IMR-90 (cell line): Measurements from ENCODE around the gene SGMS1. TPM values are rescaled to one million over a fixed set of nuclear protein-coding genes. Genes with fewer than 3 reads are reported as not detected.

Source experiments
- ATAC-seq: fragments of 200-7000 bp; cut with Tn5 transposase; 2 replicates; pipeline ENCODE4 v1.9.1; 2020; ENCODE audit warnings: low read depth, mild to moderate bottlenecking, moderate library complexity
- BruUV-seq: library from RNA; stranded (reverse); fragments of 400-500 nt; replicated peaks from 2 replicates; lab custom pipeline; 2021; lab: Mats Ljungman, UMichigan
- CTCF ChIA-PET: fragments of 300-600 bp; formaldehyde crosslinking; extraction: SDS; loops from one replicate; lab custom pipeline; 2021; ENCODE audit warnings: antibody characterized with exemption; lab: Yijun Ruan, JAX
- POLR2A ChIA-PET: fragments of 300-600 bp; sonication (Branson Sonifier 250); formaldehyde crosslinking; loops from one replicate; lab custom pipeline; 2022; ENCODE audit warnings: antibody characterized with exemption; ENCODE audit not compliant: unreplicated experiment; lab: Charles Lee
- DNase-seq: peaks from one replicate; pipeline ENCODE4 v3.0.0; 2013
- H2AFZ ChIP-seq: replicated peaks from 2 replicates; pipeline ENCODE3; 2013; ENCODE audit warnings: low read length, mild to moderate bottlenecking; ENCODE audit not compliant: poor library complexity
- H2AK5ac ChIP-seq: 2 replicates; pipeline ENCODE4 v1.6.1; 2013; ENCODE audit warnings: low read depth, low read length, inconsistent platforms
- H2AK9ac ChIP-seq: replicated peaks from 2 replicates; pipeline ENCODE3; 2013; ENCODE audit warnings: mild to moderate bottlenecking, low read depth, low read length, moderate library complexity; ENCODE audit not compliant: poor library complexity
- H2BK120ac ChIP-seq: 2 replicates; pipeline ENCODE4 v1.6.1; 2013; ENCODE audit warnings: low read depth, low read length, inconsistent platforms
- H2BK15ac ChIP-seq: 3 replicates; pipeline ENCODE4 v1.6.1; 2013; ENCODE audit warnings: low read depth, low read length, inconsistent platforms
- H2BK20ac ChIP-seq: 2 replicates; pipeline ENCODE4 v1.6.1; 2013; ENCODE audit warnings: low read depth, mild to moderate bottlenecking, inconsistent platforms, low read length, moderate library complexity
- H2BK5ac ChIP-seq: 2 replicates; pipeline ENCODE4 v1.6.1; 2013; ENCODE audit warnings: mild to moderate bottlenecking, low read depth, low read length, inconsistent platforms; ENCODE audit not compliant: poor library complexity, severe bottlenecking
- H3K14ac ChIP-seq: replicated peaks from 2 replicates; pipeline ENCODE4 v1.6.1; 2013; ENCODE audit warnings: low read depth, low read length, inconsistent platforms
- H3K18ac ChIP-seq: 2 replicates; pipeline ENCODE4 v1.6.1; 2013; ENCODE audit warnings: low read depth, low read length, control low read depth
- H3K23ac ChIP-seq: 2 replicates; pipeline ENCODE4 v1.6.1; 2013; ENCODE audit warnings: low read depth, low read length, inconsistent platforms
- H3K27ac ChIP-seq: 2 replicates; pipeline ENCODE4 v1.5.1; 2013; ENCODE audit warnings: mild to moderate bottlenecking, control low read depth, low read length; ENCODE audit not compliant: insufficient read depth
- H3K27me3 ChIP-seq: 2 replicates; pipeline ENCODE4 v1.6.1; 2013; ENCODE audit warnings: low read length; ENCODE audit not compliant: control insufficient read depth, insufficient read depth
- H3K36me3 ChIP-seq: 2 replicates; pipeline ENCODE4 v1.6.1; 2013; ENCODE audit warnings: low read length, mixed read lengths; ENCODE audit not compliant: control insufficient read depth, insufficient read depth
- H3K4ac ChIP-seq: 2 replicates; pipeline ENCODE4 v1.6.1; 2013; ENCODE audit warnings: low read depth, low read length, inconsistent platforms
- H3K4me1 ChIP-seq: 2 replicates; pipeline ENCODE4 v1.6.1; 2013; ENCODE audit warnings: low read length, mixed read lengths; ENCODE audit not compliant: control insufficient read depth, insufficient read depth
- H3K4me2 ChIP-seq: 2 replicates; pipeline ENCODE4 v1.6.1; 2013; ENCODE audit warnings: low read depth, mild to moderate bottlenecking, control low read depth, low read length, moderate library complexity
- H3K4me3 ChIP-seq: 2 replicates; pipeline ENCODE4 v1.5.1; 2013; ENCODE audit warnings: low read depth, mild to moderate bottlenecking, control low read depth, low read length, moderate library complexity; ENCODE audit not compliant: insufficient read depth
- H3K56ac ChIP-seq: 2 replicates; pipeline ENCODE4 v1.6.1; 2013; ENCODE audit warnings: low read length, inconsistent platforms; ENCODE audit not compliant: insufficient read depth; ENCODE audit errors: extremely low read depth
- H3K79me1 ChIP-seq, 2 experiments: 2 replicates each; pipeline ENCODE4 v1.6.1; 2013; ENCODE audit warnings: low read length in 2 of 2, inconsistent platforms in 1 of 2, low read depth in 1 of 2
- H3K9ac ChIP-seq: 2 replicates; pipeline ENCODE4 v1.6.1; 2013; ENCODE audit warnings: low read depth, low read length, control low read depth
- H3K9me1 ChIP-seq: 2 replicates; pipeline ENCODE4 v1.6.1; 2013; ENCODE audit warnings: low read length, inconsistent platforms; ENCODE audit not compliant: insufficient read depth
- H3K9me3 ChIP-seq: 2 replicates; pipeline ENCODE4 v1.6.1; 2013; ENCODE audit warnings: low read length; ENCODE audit not compliant: control insufficient read depth, insufficient read depth
- H4K20me1 ChIP-seq: 2 replicates; pipeline ENCODE4 v1.6.1; 2013; ENCODE audit warnings: low read length, inconsistent platforms; ENCODE audit not compliant: insufficient read depth
- H4K5ac ChIP-seq: 2 replicates; pipeline ENCODE4 v1.6.1; 2013; ENCODE audit warnings: mild to moderate bottlenecking, low read depth, low read length, control low read depth
- H4K8ac ChIP-seq, 2 experiments: 2 replicates each; pipeline ENCODE4 v1.6.1; 2013; ENCODE audit warnings: low read depth in 2 of 2, low read length in 2 of 2, control low read depth in 1 of 2, inconsistent platforms in 1 of 2
- H4K91ac ChIP-seq: 2 replicates; pipeline ENCODE4 v1.6.1; 2013; ENCODE audit warnings: low read depth, low read length, inconsistent platforms; ENCODE audit not compliant: insufficient read depth
- BHLHE40 ChIP-seq: fragments of 150-350 bp; IDR thresholded peaks from 2 replicates; pipeline ENCODE4 v1.6.1; 2016; ENCODE audit warnings: mild to moderate bottlenecking, low read depth, low read length
- MAFK ChIP-seq: IDR thresholded peaks from 2 replicates; pipeline ENCODE4 v1.6.1; 2012; ENCODE audit warnings: low read depth, low read length, improper control_type of control experiment
- POLR2A ChIP-seq: IDR thresholded peaks from 2 replicates; pipeline ENCODE4 v1.6.1; 2012; ENCODE audit warnings: mild to moderate bottlenecking, low read depth, low read length
- RCOR1 ChIP-seq: IDR thresholded peaks from 2 replicates; pipeline ENCODE4 v1.6.1; 2012; ENCODE audit warnings: mild to moderate bottlenecking, low read length, improper control_type of control experiment; ENCODE audit not compliant: insufficient replicate concordance
- RFX5 ChIP-seq: IDR thresholded peaks from 2 replicates; pipeline ENCODE4 v1.8.0; 2012; ENCODE audit warnings: low read depth, mild to moderate bottlenecking, low read length, moderate library complexity
- WGBS, 2 experiments: methylation state at CpG; one replicate each; pipeline versions ENCODE4 v1.1.5 to v1.1.7; 2013; ENCODE audit warnings: missing lambda C conversion rate in 2 of 2; ENCODE audit not compliant: insufficient read length in 1 of 2; ENCODE audit errors: extremely low coverage in 2 of 2; 5-methylcytosine and 5-hydroxymethylcytosine counted together
- dilution Hi-C: fragments of 300-500 bp; cut with HindIII; formaldehyde crosslinking; loops from one replicate; pipeline ENCODE4 v1.14.3; 2018; ENCODE audit warnings: low sequenced_read_pairs; ENCODE audit not compliant: unreplicated experiment
- in situ Hi-C: fragments of 300-500 bp; cut with MboI; formaldehyde crosslinking; loops from 3 replicates; pipeline ENCODE4 v1.14.3; 2019; ENCODE audit warnings: low sequenced_read_pairs, inconsistent platforms, mixed read lengths
- intact Hi-C: fragments of 100-400 bp; cut with micrococcal nuclease; formaldehyde crosslinking; loops from 2 replicates; pipeline ENCODE4 v1.10.0; 2022
- polyA plus RNA-seq, 3 experiments: library from polyadenylated mRNA; depleted of rRNA; stranded (reverse); fragments of >200 nt; gene quantifications; 2 replicates each; pipeline ENCODE4 v1.2.3, GENCODE V29; 2012; ENCODE audit warnings: low replicate concordance in 1 of 3
- total RNA-seq: library from RNA; depleted of rRNA; stranded (reverse); fragments of >200 nt; gene quantifications from 2 replicates; pipeline ENCODE4 v1.2.3, GENCODE V29; 2012
- TF ChIP-seq, protein P1 (sequence below): conservative IDR thresholded peaks from 2 replicates; pipeline ENCODE4 v1.5.1; 2012; ENCODE audit warnings: mild to moderate bottlenecking, low read depth, low read length, improper control_type of control experiment

The SGMS1 gene
- total and polyA plus RNA-seq, 2 of the 4 experiments (the other 2 are of a cell fraction) = 9.8 to 30.8 TPM

DNA sequence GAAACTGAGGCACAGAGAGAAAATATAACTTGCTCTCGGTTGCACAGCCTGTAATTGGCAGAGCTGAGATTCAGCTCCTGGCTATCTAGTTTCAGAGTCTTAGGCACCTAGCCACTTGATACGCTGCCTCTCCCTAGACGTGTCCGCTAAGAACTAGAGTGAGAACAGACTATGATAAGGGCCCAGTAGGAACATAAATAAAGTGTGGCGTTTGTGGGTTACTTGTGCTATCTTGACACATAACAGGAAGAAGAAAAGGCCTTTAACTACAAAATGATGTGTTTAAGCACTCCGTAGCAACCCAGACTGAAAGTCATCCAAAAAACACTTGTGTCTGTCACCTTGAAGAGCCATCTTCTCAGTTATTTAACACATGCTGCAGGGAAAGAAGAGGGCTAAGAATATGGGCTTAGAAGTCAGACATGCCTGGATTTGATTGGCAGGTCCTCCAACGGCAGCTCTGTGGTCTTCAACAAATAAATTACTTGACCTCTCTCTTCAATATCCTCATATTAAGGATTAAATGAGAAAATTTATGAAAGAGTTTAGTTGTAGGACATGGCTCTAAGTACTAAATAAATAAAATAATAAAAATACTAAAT, 96.2 kb downstream of the SGMS1 start:
- peaks cover 2% of the 10 kb centered on the region; the same call in 1 of the 2 replicates for H3K4me1 ChIP-seq
- no peak overlapping the region for H4K91ac ChIP-seq
- POLR2A ChIA-PET = no interaction called here
- H4K20me1 ChIP-seq = no peaks in the 10 kb centered on the region
- no peaks in the 10 kb centered on the region for H3K27me3 ChIP-seq
- H2BK15ac ChIP-seq = no peak overlapping the region
- ATAC-seq (no peak), DNase-seq (no peak)
- no peak overlapping the region for H2BK5ac ChIP-seq
- WGBS, 2 experiments = 100% methylated on average over 1 of the region's 7 CpGs; no CpG with 5 or more reads in 1 of the 2 experiments
- H2BK20ac ChIP-seq = no peak overlapping the region
- no peak overlapping the region for H3K23ac ChIP-seq
- no peak overlapping the region for H3K4ac ChIP-seq
- dilution Hi-C loops = no loop called here
- no peak overlapping the region for H2AK5ac ChIP-seq
- H3K36me3 ChIP-seq = no peaks in the 10 kb centered on the region; the same call in 1 of the 2 replicates
- H4K5ac ChIP-seq = no peak overlapping the region
- CTCF ChIA-PET = no interaction called here
- H2AFZ ChIP-seq = no peak overlapping the region
- peaks cover 9% of the 10 kb centered on the region for H3K9me1 ChIP-seq
- no peak overlapping the region for H3K56ac ChIP-seq
- no peak overlapping the region for H3K4me3 ChIP-seq
- no peak overlapping the region for H4K8ac ChIP-seq
- H3K14ac ChIP-seq = no peak overlapping the region
- no peak overlapping the region for H3K18ac ChIP-seq
- TF ChIP-seq POLR2A (no peak), RFX5 (no peak), RCOR1 (no peak), BHLHE40 (no peak), MAFK (no peak)
- TF ChIP-seq, protein P1, sequence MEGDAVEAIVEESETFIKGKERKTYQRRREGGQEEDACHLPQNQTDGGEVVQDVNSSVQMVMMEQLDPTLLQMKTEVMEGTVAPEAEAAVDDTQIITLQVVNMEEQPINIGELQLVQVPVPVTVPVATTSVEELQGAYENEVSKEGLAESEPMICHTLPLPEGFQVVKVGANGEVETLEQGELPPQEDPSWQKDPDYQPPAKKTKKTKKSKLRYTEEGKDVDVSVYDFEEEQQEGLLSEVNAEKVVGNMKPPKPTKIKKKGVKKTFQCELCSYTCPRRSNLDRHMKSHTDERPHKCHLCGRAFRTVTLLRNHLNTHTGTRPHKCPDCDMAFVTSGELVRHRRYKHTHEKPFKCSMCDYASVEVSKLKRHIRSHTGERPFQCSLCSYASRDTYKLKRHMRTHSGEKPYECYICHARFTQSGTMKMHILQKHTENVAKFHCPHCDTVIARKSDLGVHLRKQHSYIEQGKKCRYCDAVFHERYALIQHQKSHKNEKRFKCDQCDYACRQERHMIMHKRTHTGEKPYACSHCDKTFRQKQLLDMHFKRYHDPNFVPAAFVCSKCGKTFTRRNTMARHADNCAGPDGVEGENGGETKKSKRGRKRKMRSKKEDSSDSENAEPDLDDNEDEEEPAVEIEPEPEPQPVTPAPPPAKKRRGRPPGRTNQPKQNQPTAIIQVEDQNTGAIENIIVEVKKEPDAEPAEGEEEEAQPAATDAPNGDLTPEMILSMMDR = no peak
- BruUV-seq = no TSS peak
- H3K4me2 ChIP-seq = no peak overlapping the region
- no peak overlapping the region for H3K27ac ChIP-seq
- in situ Hi-C loops = no loop called here
- H3K9me3 ChIP-seq = no peaks in the 10 kb centered on the region
- no peak overlapping the region for H2AK9ac ChIP-seq
- peaks cover 6 to 10% of the 10 kb centered on the region in 2 experiments; a peak in 3 of 4 replicates for H3K79me1 ChIP-seq
- H2BK120ac ChIP-seq = no peak overlapping the region
- H3K9ac ChIP-seq = no peak overlapping the region
- intact Hi-C loops = no loop called here
